ENCODE data around the gene FBXL19. TPM values are rescaled to one million over a fixed set of nuclear protein-coding genes. Genes with fewer than 3 reads are reported as not detected.

The FBXL19 gene
- total and polyA plus RNA-seq, 2 of the 13 experiments (the other 11 are each of a cell fraction or from before 2014, with no cell fraction given): 6.0 to 13.7 TPM

- TF ChIP-seq PCBP2 (optimal IDR thresholded peaks at IDR 0.05; ENCODE audit: low read depth, low read length, poor library complexity, severe bottlenecking): no peak
- no peak for TF ChIP-seq ZNF720 (CRISPR knock-in tag; IDR thresholded peaks at IDR 0.05)
- TF ChIP-seq ZBTB10 (CRISPR knock-in tag; IDR thresholded peaks at IDR 0.05; ENCODE audit: borderline replicate concordance): 0 out of 2 replicates have a peak, but pooled peaks have one; percentile 22
- TF ChIP-seq THAP11 (CRISPR knock-in tag; IDR thresholded peaks at IDR 0.05): peak; percentile 88
- no peak for TF ChIP-seq ZBTB39 (CRISPR knock-in tag; IDR thresholded peaks at IDR 0.05)
- TF ChIP-seq PHF21A (CRISPR knock-in tag; IDR thresholded peaks at IDR 0.05): peak; percentile 94
- no peak for TF ChIP-seq KLF9 (CRISPR knock-in tag; IDR thresholded peaks at IDR 0.05; ENCODE audit: low read depth)
- peak; percentile 96 for TF ChIP-seq ZNF710 (CRISPR knock-in tag; IDR thresholded peaks at IDR 0.05; ENCODE audit: borderline replicate concordance)
- TF ChIP-seq ZNF317 (CRISPR knock-in tag; IDR thresholded peaks at IDR 0.05): peak; percentile 77; the same call in 1 of the 2 replicates
- TF ChIP-seq ZNF775 (CRISPR knock-in tag; IDR thresholded peaks at IDR 0.05; ENCODE audit: borderline replicate concordance): 0 out of 2 replicates have a peak, but pooled peaks have one; percentile 62
- no peak for TF ChIP-seq CENPX (CRISPR knock-in tag; IDR thresholded peaks at IDR 0.05)
- no peak; the same call in 1 of the 2 replicates for TF ChIP-seq SAFB2 (CRISPR knock-in tag; IDR thresholded peaks at IDR 0.05; ENCODE audit: borderline replicate concordance, low read depth)
- no peak; the same call in 1 of the 2 replicates for TF ChIP-seq GLI4 (CRISPR knock-in tag; IDR thresholded peaks at IDR 0.05; ENCODE audit: borderline replicate concordance)
- TF ChIP-seq ZNF17 (CRISPR knock-in tag; IDR thresholded peaks at IDR 0.05): 0 out of 2 replicates have a peak, but pooled peaks have one; percentile 56
- no peak for TF ChIP-seq ZFP36 (IDR thresholded peaks at IDR 0.05; ENCODE audit: borderline replicate concordance, low read depth, low read length, partially characterized antibody)
- TF ChIP-seq KLF11 (CRISPR knock-in tag; IDR thresholded peaks at IDR 0.05): peak; percentile 85; the same call in 1 of the 2 replicates
- TF ChIP-seq NFIC (IDR thresholded peaks at IDR 0.05; ENCODE audit: low read length): no peak
- peak; percentile 45; the same call in 1 of the 2 replicates for TF ChIP-seq MYPOP (CRISPR knock-in tag; IDR thresholded peaks at IDR 0.05)
- peak; percentile 78 for TF ChIP-seq ZMYM3 (CRISPR knock-in tag; IDR thresholded peaks at IDR 0.05)
Measured at GRCh38 chr16:30949650-30950515, 26.5 kb downstream of the FBXL19 start (continued).

Data from HepG2 (cell line).